Lower leg skin (tissue), 4 donors: Measurements from ENCODE around the gene WDR81. TPM values are rescaled to one million over a fixed set of nuclear protein-coding genes. Genes with fewer than 3 reads are reported as not detected.

Experiments used
- DNase-seq, 2 donors: peaks; one replicate each; pipeline ENCODE4 v3.0.0-alpha.2; 2019; ENCODE audit warnings: low spot score in 2 of 2
- H3K4me3 ChIP-seq: fragments of 200-600 bp; sonication (generic); 2 replicates; pipeline ENCODE4 v1.5.1; 2017; ENCODE audit warnings: mild to moderate bottlenecking, low read depth; ENCODE audit not compliant: poor library complexity, severe bottlenecking
- CTCF ChIP-seq, 3 donors: fragments of 450-650 bp; IDR thresholded peaks; one replicate each; pipeline ENCODE4 v1.5.1; 2016; ENCODE audit warnings: antibody characterized with exemption in 3 of 3, mild to moderate bottlenecking in 3 of 3, moderate library complexity in 2 of 3
- POLR2A ChIP-seq, 2 donors: fragments of 450-650 bp; IDR thresholded peaks; one replicate each; pipeline ENCODE4 v1.6.1; 2016 to 2017; ENCODE audit warnings: antibody characterized with exemption in 2 of 2, mild to moderate bottlenecking in 1 of 2, moderate library complexity in 1 of 2
- WGBS, 2 donors: methylation state at CpG; one replicate each; pipeline ENCODE4 v1.1.5; 2018; 5-methylcytosine and 5-hydroxymethylcytosine counted together
- intact Hi-C: fragments of 100-400 bp; cut with DNase I; formaldehyde crosslinking; loops from one replicate; pipeline ENCODE4 v1.15.0; 2023; ENCODE audit warnings: low total_unique reads
- total RNA-seq, 4 donors: library from RNA; depleted of rRNA; stranded (reverse); fragments of >200 nt; gene quantifications; one replicate each; pipeline ENCODE4 v1.1.0, GENCODE V29; 2016

WDR81 gene
- total RNA-seq, 4 donors from 2014 or later: 42.9 to 64.4 (median 49.2) TPM

- no peak for TF ChIP-seq CTCF (IDR thresholded peaks at IDR 0.05)
- TF ChIP-seq POLR2A (IDR thresholded peaks at IDR 0.05): no peak
- no peak for DNase-seq
- H3K4me3 ChIP-seq: no peak overlapping the region
- intact Hi-C loops: no loop called here
- 85 to 90% methylated on average over 21 of the region's 21 CpGs for WGBS, 2 donors
Measured at GRCh38 chr17:1774390-1775176, 50.1 kb downstream of the WDR81 start.

GRCh38 chr17:1776328-1776727 lies 51.8 kb downstream of the WDR81 start:
- no peak for DNase-seq
- 90 to 95% methylated on average over 10 of the region's 10 CpGs for WGBS, 2 donors
- intact Hi-C loops: no loop called here
- TF ChIP-seq CTCF (IDR thresholded peaks at IDR 0.05) (no peak), POLR2A (IDR thresholded peaks at IDR 0.05) (no peak)
- H3K4me3 ChIP-seq: no peak overlapping the region

- no peak for DNase-seq
- intact Hi-C loops: no loop called here
Measured at GRCh38 chr17:1776857-1777256, 52.4 kb downstream of the WDR81 start.

GRCh38 chr17:1779571-1780131 lies 55.1 kb downstream of the WDR81 start:
- TF ChIP-seq CTCF (IDR thresholded peaks at IDR 0.05) (no peak), POLR2A (IDR thresholded peaks at IDR 0.05) (no peak)
- H3K4me3 ChIP-seq: no peak overlapping the region
- intact Hi-C loops: loop anchor here (5.0 kb wide), 1 partner anchor 57 kb away; the partner anchor contains the start of gene WDR81
- peak; percentile 80 to 96 for DNase-seq
- 41 to 43% methylated on average over 8 of the region's 8 CpGs for WGBS, 2 donors

More at GRCh38 chr17:1776857-1777256, 52.4 kb downstream of the WDR81 start:
- no peak for TF ChIP-seq POLR2A (IDR thresholded peaks at IDR 0.05)
- TF ChIP-seq CTCF (IDR thresholded peaks at IDR 0.05): no peak
- 81 to 83% methylated on average over 7 of the region's 7 CpGs for WGBS, 2 donors
- H3K4me3 ChIP-seq: no peak overlapping the region

GRCh38 chr17:1782171-1782567 lies 57.7 kb downstream of the WDR81 start:
- WGBS, 2 donors: 63 to 68% methylated on average over 6 of the region's 6 CpGs
- no peak for DNase-seq
- intact Hi-C loops: loop anchor here (5.0 kb wide), 1 partner anchor 60 kb away; the partner anchor contains the start of gene WDR81
- TF ChIP-seq POLR2A (IDR thresholded peaks at IDR 0.05): no peak
- TF ChIP-seq CTCF (IDR thresholded peaks at IDR 0.05): no peak
- no peak overlapping the region for H3K4me3 ChIP-seq
